Rectal smooth muscle tissue (tissue), 1 donor: ENCODE results near the gene ZCCHC10.
A peak's percentile ranks its signal among the peaks of the same experiment; 100 is the strongest.

Experiments
- H3K27ac ChIP-seq: one replicate; pipeline ENCODE4 v1.7.0; 2013; ENCODE audit warnings: low read depth, low read length, inconsistent platforms
- H3K27me3 ChIP-seq: one replicate; pipeline ENCODE4 v1.7.0; 2013; ENCODE audit warnings: low read length; ENCODE audit not compliant: control insufficient read depth, insufficient read depth
- H3K36me3 ChIP-seq: one replicate; pipeline ENCODE4 v1.7.0; 2013; ENCODE audit warnings: low read length; ENCODE audit not compliant: control insufficient read depth, insufficient read depth
- H3K4me1 ChIP-seq: one replicate; pipeline ENCODE4 v1.7.0; 2013; ENCODE audit warnings: low read length; ENCODE audit not compliant: control insufficient read depth, insufficient read depth
- H3K4me3 ChIP-seq: one replicate; pipeline ENCODE4 v1.7.0; 2013; ENCODE audit warnings: low read length
- H3K9ac ChIP-seq: one replicate; pipeline ENCODE4 v1.7.0; 2013; ENCODE audit warnings: low read length

Gene ZCCHC10

GRCh38 chr5:133025804-133026663 lies at the start of gene ZCCHC10:
Gene ZCCHC10, minus strand, starts transcription at chr5:133026549. Its CDS starts 12 bp downstream, at chr5:133026537.
- H3K27me3 ChIP-seq = no peaks in the 10 kb centered on the region
- peaks cover 3% of the 10 kb centered on the region for H3K36me3 ChIP-seq
- H3K9ac ChIP-seq = peak within 1 kb of the TSS; percentile 34

DNA sequence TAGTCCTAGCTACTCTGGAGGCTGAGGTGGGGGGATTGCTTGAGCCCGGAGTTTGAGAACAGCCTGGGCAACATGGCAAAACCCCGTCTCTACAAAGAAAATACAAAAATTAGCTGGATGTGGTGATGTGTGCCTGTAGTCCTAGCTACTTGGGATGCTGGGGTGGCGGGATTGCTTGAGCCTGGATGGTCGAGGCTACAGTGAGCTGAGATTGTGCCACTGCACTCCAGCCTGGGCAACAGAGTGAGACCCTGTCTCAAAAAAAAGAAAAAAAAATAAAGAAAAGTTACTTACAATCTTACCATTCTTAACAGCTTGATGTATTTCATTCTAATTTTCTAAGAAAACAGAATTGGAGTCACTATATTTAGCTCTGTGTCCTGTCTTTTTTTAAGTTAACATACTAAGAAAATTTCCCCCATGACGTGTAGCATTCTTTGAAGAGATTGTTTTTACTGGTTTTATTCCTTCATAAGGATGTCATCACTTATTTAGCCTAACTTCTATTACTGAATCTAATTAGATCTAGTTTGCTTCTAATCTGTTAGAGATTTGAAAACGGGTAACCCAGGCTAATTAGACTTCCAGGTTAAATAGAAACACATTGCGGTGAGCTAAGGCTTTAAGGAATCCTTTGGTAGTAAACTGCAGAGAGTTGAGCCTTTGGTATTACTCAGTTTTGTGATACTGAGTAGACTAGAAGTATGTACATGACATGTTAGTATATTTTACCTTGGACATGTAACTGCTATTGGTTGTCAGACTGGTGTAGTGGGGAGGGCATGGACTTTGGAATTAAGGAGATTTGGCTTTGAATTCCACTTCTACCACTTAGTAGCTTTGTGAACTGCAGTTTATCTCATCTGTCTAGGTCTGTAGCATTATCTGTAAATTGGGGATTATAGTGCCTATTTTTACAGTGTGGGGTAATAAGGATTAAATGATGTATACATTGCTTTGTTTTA lies 49.5 kb upstream of the ZCCHC10 start:
- Histone ChIP-seq H3K36me3 (peaks cover 8% of the 10 kb centered on the region), H3K4me1 (no peaks in the 10 kb centered on the region), H3K27me3 (no peaks in the 10 kb centered on the region), H3K9ac (no peak overlapping the region), H3K27ac (no peak overlapping the region), H3K4me3 (no peak overlapping the region)

More at GRCh38 chr5:133025804-133026663, at the start of gene ZCCHC10:
- Histone ChIP-seq H3K4me1 (peaks cover 6% of the 10 kb centered on the region), H3K27ac (peak within 1 kb of the TSS; percentile 86), H3K4me3 (peak within 1 kb of the TSS; percentile 74)

GRCh38 chr5:133072021-133072420 lies 45.7 kb upstream of the ZCCHC10 start:
- no peaks in the 10 kb centered on the region for H3K4me1 ChIP-seq
- peaks cover 14% of the 10 kb centered on the region for H3K36me3 ChIP-seq
- no peaks in the 10 kb centered on the region for H3K27me3 ChIP-seq
- no peak overlapping the region for H3K4me3 ChIP-seq
- no peak overlapping the region for H3K9ac ChIP-seq
- no peak overlapping the region for H3K27ac ChIP-seq

DNA sequence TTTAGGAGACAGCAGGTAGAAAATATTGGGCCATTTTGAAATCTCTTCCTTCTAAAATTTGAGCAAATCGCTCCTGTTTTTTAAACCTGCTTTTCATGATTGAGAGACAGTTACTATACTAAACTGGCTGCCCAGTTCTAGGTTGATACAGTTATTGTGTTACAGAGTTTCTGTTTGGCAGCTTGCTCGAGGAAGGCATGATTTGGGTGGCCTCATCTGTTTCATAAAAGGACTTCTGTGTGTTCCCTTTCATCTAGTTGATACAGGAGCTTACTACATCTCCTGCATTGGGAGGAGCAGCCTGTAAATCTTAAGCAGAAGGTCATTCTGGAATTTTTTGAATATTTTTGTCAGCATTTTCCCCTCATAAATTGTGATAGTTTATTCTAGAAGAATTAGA lies 39.7 kb upstream of the ZCCHC10 start:
- Histone ChIP-seq H3K4me3 (no peak overlapping the region), H3K27ac (no peak overlapping the region), H3K36me3 (peaks cover 9% of the 10 kb centered on the region), H3K27me3 (no peaks in the 10 kb centered on the region), H3K4me1 (no peaks in the 10 kb centered on the region), H3K9ac (no peak overlapping the region)

- no peak overlapping the region for H3K9ac ChIP-seq
- H3K27me3 ChIP-seq = no peaks in the 10 kb centered on the region
- no peak overlapping the region for H3K4me3 ChIP-seq
- peaks cover 9% of the 10 kb centered on the region for H3K36me3 ChIP-seq
- H3K4me1 ChIP-seq = no peaks in the 10 kb centered on the region
- H3K27ac ChIP-seq = no peak overlapping the region
Observed at GRCh38 chr5:133065471-133065870, 39.1 kb upstream of the ZCCHC10 start.

GRCh38 chr5:133063965-133064364 lies 37.6 kb upstream of the ZCCHC10 start:
- Histone ChIP-seq H3K27ac (no peak overlapping the region), H3K4me3 (no peak overlapping the region), H3K27me3 (no peaks in the 10 kb centered on the region), H3K4me1 (no peaks in the 10 kb centered on the region), H3K9ac (no peak overlapping the region), H3K36me3 (peaks cover 9% of the 10 kb centered on the region)

GRCh38 chr5:133062276-133062675 lies 35.9 kb upstream of the ZCCHC10 start:
- H3K36me3 ChIP-seq = peaks cover 4% of the 10 kb centered on the region
- no peak overlapping the region for H3K4me3 ChIP-seq
- no peak overlapping the region for H3K9ac ChIP-seq
- H3K4me1 ChIP-seq = no peaks in the 10 kb centered on the region
- no peaks in the 10 kb centered on the region for H3K27me3 ChIP-seq
- H3K27ac ChIP-seq = no peak overlapping the region

DNA sequence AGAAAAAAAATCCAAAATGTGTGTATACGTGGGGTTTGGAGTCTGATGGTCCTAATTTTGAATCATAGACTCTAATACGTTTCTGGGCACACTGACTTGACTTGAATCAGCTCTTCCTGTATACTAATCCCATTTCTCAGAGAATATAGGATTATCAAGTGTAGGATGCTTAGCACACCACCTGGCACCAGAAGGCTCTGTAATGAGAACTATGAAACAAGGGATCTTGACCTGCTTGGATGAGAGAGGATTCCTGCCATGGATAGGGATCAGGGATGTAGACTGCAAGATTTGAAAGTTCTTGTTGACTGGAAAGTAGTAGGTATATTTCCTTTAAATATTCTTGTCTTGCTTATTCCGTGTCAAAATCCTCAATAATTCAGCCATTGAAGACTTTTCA lies 33.3 kb upstream of the ZCCHC10 start:
- H3K4me1 ChIP-seq = no peaks in the 10 kb centered on the region
- no peaks in the 10 kb centered on the region for H3K36me3 ChIP-seq
- no peaks in the 10 kb centered on the region for H3K27me3 ChIP-seq
- H3K4me3 ChIP-seq = no peak overlapping the region
- no peak overlapping the region for H3K9ac ChIP-seq
- H3K27ac ChIP-seq = no peak overlapping the region

DNA sequence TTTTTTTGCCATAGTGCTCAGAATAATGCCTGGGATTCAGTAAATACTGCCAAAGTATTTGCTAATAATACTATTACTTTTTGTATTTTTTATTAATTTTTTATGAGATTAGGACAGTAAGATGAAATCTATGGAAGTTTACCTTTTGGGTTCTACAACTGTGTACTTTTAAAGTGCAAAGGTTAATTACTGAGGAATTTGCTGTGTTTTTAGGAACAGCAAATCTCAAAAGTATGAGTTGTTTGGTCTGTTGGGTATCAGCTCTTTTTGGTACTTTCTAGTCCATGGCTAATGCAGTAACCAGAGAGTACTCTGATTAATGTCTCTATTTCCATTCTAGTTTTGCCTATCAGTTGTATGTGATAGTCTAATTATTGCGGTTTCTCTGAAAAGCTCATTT lies 30.5 kb upstream of the ZCCHC10 start:
- Histone ChIP-seq H3K27ac (no peak overlapping the region), H3K4me3 (no peak overlapping the region), H3K36me3 (no peaks in the 10 kb centered on the region), H3K9ac (no peak overlapping the region), H3K4me1 (peaks cover 4% of the 10 kb centered on the region), H3K27me3 (no peaks in the 10 kb centered on the region)

DNA sequence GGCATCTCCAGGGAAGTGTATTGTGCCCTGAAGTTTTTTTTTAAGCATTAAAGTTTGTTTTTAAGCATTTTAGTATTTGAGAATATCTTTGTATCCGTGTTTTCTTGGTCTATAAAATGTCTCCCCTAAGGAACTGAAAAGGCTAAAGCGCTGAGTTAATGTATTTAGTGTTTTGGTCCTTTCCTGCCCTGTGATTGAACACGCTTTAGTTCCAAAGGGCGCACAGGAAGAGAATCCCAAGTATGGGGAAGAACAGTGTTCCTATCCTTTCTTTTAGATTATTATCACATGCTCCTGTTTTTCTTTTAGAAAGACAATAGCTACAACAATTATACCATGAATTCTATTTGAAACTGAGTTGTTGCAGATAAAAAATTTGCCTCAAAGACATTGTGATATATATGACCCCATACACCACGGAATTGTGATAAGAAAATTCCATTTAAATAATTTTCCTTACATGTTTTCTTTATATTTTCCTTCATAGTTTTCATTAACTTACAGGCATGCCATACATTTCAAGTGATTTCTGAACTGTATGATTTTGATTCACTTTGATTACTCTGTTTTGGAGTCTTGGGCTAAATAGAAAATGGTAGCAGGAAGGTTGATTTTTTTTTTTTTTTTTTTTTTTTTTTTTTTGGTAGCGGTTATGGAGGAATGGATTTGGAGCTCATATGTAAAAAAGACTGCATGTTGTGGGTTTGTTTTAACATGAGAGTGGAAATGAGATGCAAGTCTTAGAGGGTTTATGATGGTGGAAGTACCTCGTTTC lies 28.5 kb upstream of the ZCCHC10 start:
- Histone ChIP-seq H3K4me3 (no peak overlapping the region), H3K27ac (no peak overlapping the region), H3K9ac (no peak overlapping the region), H3K27me3 (no peaks in the 10 kb centered on the region), H3K4me1 (peaks cover 6% of the 10 kb centered on the region), H3K36me3 (no peaks in the 10 kb centered on the region)

GRCh38 chr5:133053448-133053847 lies 27.1 kb upstream of the ZCCHC10 start:
- H3K27ac ChIP-seq = no peak overlapping the region
- H3K9ac ChIP-seq = no peak overlapping the region
- no peaks in the 10 kb centered on the region for H3K27me3 ChIP-seq
- no peaks in the 10 kb centered on the region for H3K36me3 ChIP-seq
- H3K4me1 ChIP-seq = peaks cover 14% of the 10 kb centered on the region
- H3K4me3 ChIP-seq = peak overlapping the region; percentile 89
